Measurements from ENCODE around the gene RTP1. TPM values are rescaled to one million over a fixed set of nuclear protein-coding genes. Genes with fewer than 3 reads are reported as not detected.

RTP1 gene
- total RNA-seq, 1 donor from 2014 or later: not detected

GRCh38 chr3:187209491-187209890, 12.2 kb downstream of the RTP1 start:
- no peak overlapping the region for H3K4me3 Mint-ChIP-seq
- H3K4me1 Mint-ChIP-seq: no peaks in the 10 kb centered on the region
- H3K9me3 Mint-ChIP-seq: no peaks in the 10 kb centered on the region
- no peaks in the 10 kb centered on the region for H3K36me3 Mint-ChIP-seq (ENCODE audit: low read depth)
- no peak for DNase-seq
- H3K27ac Mint-ChIP-seq: no peak overlapping the region
- peaks cover 28% of the 10 kb centered on the region for H3K27me3 Mint-ChIP-seq
- intact Hi-C loops (cut with micrococcal nuclease): no loop called here

GRCh38 chr3:187210091-187210490, 12.8 kb downstream of the RTP1 start:
- intact Hi-C loops (cut with micrococcal nuclease): no loop called here
- Mint-ChIP-seq H3K4me3 (no peak overlapping the region), H3K27ac (no peak overlapping the region), H3K27me3 (peaks cover 28% of the 10 kb centered on the region), H3K36me3 (ENCODE audit: low read depth) (no peaks in the 10 kb centered on the region), H3K9me3 (no peaks in the 10 kb centered on the region), H3K4me1 (no peaks in the 10 kb centered on the region)
- DNase-seq: no peak

- Mint-ChIP-seq H3K4me3 (no peak overlapping the region), H3K27me3 (peaks cover 24% of the 10 kb centered on the region), H3K9me3 (no peaks in the 10 kb centered on the region), H3K4me1 (no peaks in the 10 kb centered on the region), H3K27ac (no peak overlapping the region), H3K36me3 (ENCODE audit: low read depth) (no peaks in the 10 kb centered on the region)
- no peak for DNase-seq
- intact Hi-C loops (cut with micrococcal nuclease): no loop called here
Observed at GRCh38 chr3:187210545-187211327, 13.4 kb downstream of the RTP1 start.

GRCh38 chr3:187211532-187212195, 14.4 kb downstream of the RTP1 start:
- Mint-ChIP-seq H3K27me3 (peaks cover 26% of the 10 kb centered on the region), H3K36me3 (ENCODE audit: low read depth) (no peaks in the 10 kb centered on the region), H3K4me1 (no peaks in the 10 kb centered on the region), H3K27ac (no peak overlapping the region), H3K9me3 (no peaks in the 10 kb centered on the region), H3K4me3 (no peak overlapping the region)
- intact Hi-C loops (cut with micrococcal nuclease): no loop called here
- DNase-seq: no peak

- H3K27me3 Mint-ChIP-seq: peaks cover 29% of the 10 kb centered on the region
- no peak overlapping the region for H3K27ac Mint-ChIP-seq
Observed at GRCh38 chr3:187212196-187212545, 14.9 kb downstream of the RTP1 start.

GRCh38 chr3:187212705-187213104, 15.4 kb downstream of the RTP1 start:
- H3K4me1 Mint-ChIP-seq: no peaks in the 10 kb centered on the region
- H3K9me3 Mint-ChIP-seq: no peaks in the 10 kb centered on the region
- H3K4me3 Mint-ChIP-seq: no peak overlapping the region
- intact Hi-C loops (cut with micrococcal nuclease): no loop called here
- H3K36me3 Mint-ChIP-seq (ENCODE audit: low read depth): no peaks in the 10 kb centered on the region
- H3K27ac Mint-ChIP-seq: no peak overlapping the region
- no peak for DNase-seq
- peaks cover 29% of the 10 kb centered on the region for H3K27me3 Mint-ChIP-seq

More at GRCh38 chr3:187212196-187212545, 14.9 kb downstream of the RTP1 start:
- Mint-ChIP-seq H3K4me1 (no peaks in the 10 kb centered on the region), H3K4me3 (no peak overlapping the region), H3K9me3 (no peaks in the 10 kb centered on the region), H3K36me3 (ENCODE audit: low read depth) (no peaks in the 10 kb centered on the region)
- intact Hi-C loops (cut with micrococcal nuclease): no loop called here
- no peak for DNase-seq

GRCh38 chr3:187213616-187214015, 16.3 kb downstream of the RTP1 start:
- no peak overlapping the region for H3K4me3 Mint-ChIP-seq
- peaks cover 33% of the 10 kb centered on the region for H3K27me3 Mint-ChIP-seq
- H3K36me3 Mint-ChIP-seq (ENCODE audit: low read depth): no peaks in the 10 kb centered on the region
- no peaks in the 10 kb centered on the region for H3K9me3 Mint-ChIP-seq
- intact Hi-C loops (cut with micrococcal nuclease): no loop called here
- H3K27ac Mint-ChIP-seq: no peak overlapping the region
- no peak for DNase-seq
- no peaks in the 10 kb centered on the region for H3K4me1 Mint-ChIP-seq

GRCh38 chr3:187215460-187215859, 18.2 kb downstream of the RTP1 start:
- intact Hi-C loops (cut with micrococcal nuclease): no loop called here
- Mint-ChIP-seq H3K4me3 (no peak overlapping the region), H3K27ac (no peak overlapping the region), H3K27me3 (peaks cover 29% of the 10 kb centered on the region), H3K36me3 (ENCODE audit: low read depth) (no peaks in the 10 kb centered on the region), H3K4me1 (no peaks in the 10 kb centered on the region), H3K9me3 (no peaks in the 10 kb centered on the region)
- no peak for DNase-seq

- H3K36me3 Mint-ChIP-seq (ENCODE audit: low read depth): no peaks in the 10 kb centered on the region
- intact Hi-C loops (cut with micrococcal nuclease): no loop called here
- H3K4me3 Mint-ChIP-seq: no peak overlapping the region
- DNase-seq: no peak
- H3K27me3 Mint-ChIP-seq: peaks cover 14% of the 10 kb centered on the region
- H3K27ac Mint-ChIP-seq: no peak overlapping the region
- no peaks in the 10 kb centered on the region for H3K9me3 Mint-ChIP-seq
- H3K4me1 Mint-ChIP-seq: no peaks in the 10 kb centered on the region
Observed at GRCh38 chr3:187222801-187223200, 25.5 kb downstream of the RTP1 start.

GRCh38 chr3:187223799-187224198, 26.5 kb downstream of the RTP1 start:
- Mint-ChIP-seq H3K27me3 (peaks cover 11% of the 10 kb centered on the region), H3K4me3 (no peak overlapping the region), H3K9me3 (no peaks in the 10 kb centered on the region), H3K27ac (no peak overlapping the region), H3K36me3 (ENCODE audit: low read depth) (no peaks in the 10 kb centered on the region), H3K4me1 (no peaks in the 10 kb centered on the region)
- intact Hi-C loops (cut with micrococcal nuclease): no loop called here
- DNase-seq: no peak

GRCh38 chr3:187227658-187228258, 30.5 kb downstream of the RTP1 start:
- intact Hi-C loops (cut with micrococcal nuclease): no loop called here
- H3K36me3 Mint-ChIP-seq (ENCODE audit: low read depth): no peaks in the 10 kb centered on the region
- no peaks in the 10 kb centered on the region for H3K4me1 Mint-ChIP-seq
- H3K27ac Mint-ChIP-seq: no peak overlapping the region
- no peak for DNase-seq
- H3K27me3 Mint-ChIP-seq: peaks cover 8% of the 10 kb centered on the region
- no peak overlapping the region for H3K4me3 Mint-ChIP-seq
- no peaks in the 10 kb centered on the region for H3K9me3 Mint-ChIP-seq

GRCh38 chr3:187228740-187229139, 31.5 kb downstream of the RTP1 start:
- Mint-ChIP-seq H3K36me3 (ENCODE audit: low read depth) (no peaks in the 10 kb centered on the region), H3K4me1 (no peaks in the 10 kb centered on the region), H3K9me3 (no peaks in the 10 kb centered on the region), H3K27me3 (peaks cover 9% of the 10 kb centered on the region), H3K27ac (no peak overlapping the region), H3K4me3 (no peak overlapping the region)
- no peak for DNase-seq
- intact Hi-C loops (cut with micrococcal nuclease): no loop called here

- Mint-ChIP-seq H3K27ac (no peak overlapping the region), H3K9me3 (no peaks in the 10 kb centered on the region), H3K4me3 (no peak overlapping the region), H3K4me1 (no peaks in the 10 kb centered on the region), H3K36me3 (ENCODE audit: low read depth) (no peaks in the 10 kb centered on the region), H3K27me3 (peaks cover 9% of the 10 kb centered on the region)
- intact Hi-C loops (cut with micrococcal nuclease): no loop called here
- no peak for DNase-seq
Observed at GRCh38 chr3:187230011-187230410, 32.7 kb downstream of the RTP1 start.

- Mint-ChIP-seq H3K27ac (no peak overlapping the region), H3K27me3 (peaks cover 2% of the 10 kb centered on the region), H3K4me1 (no peaks in the 10 kb centered on the region), H3K36me3 (ENCODE audit: low read depth) (no peaks in the 10 kb centered on the region), H3K4me3 (no peak overlapping the region), H3K9me3 (peaks cover 3% of the 10 kb centered on the region)
- intact Hi-C loops (cut with micrococcal nuclease): no loop called here
- no peak for DNase-seq
Observed at GRCh38 chr3:187236962-187237361, 39.7 kb downstream of the RTP1 start.

Measured in activated CD4-positive, alpha-beta T cell treated with anti-CD3 and anti-CD28 coated beads, Interleukin-2, amount 10 ng/mL, durations not matched to agents 24 days and 14 days (primary cell).